Uterus (tissue), 2 donors: ENCODE results near the gene CHN2.

Experiments used
- POLR2A ChIP-seq, 2 donors: fragments of 450-650 bp; IDR thresholded peaks; one replicate each; pipeline ENCODE4 v1.6.1; 2016; ENCODE audit warnings: antibody characterized with exemption in 2 of 2, mild to moderate bottlenecking in 1 of 2, moderate library complexity in 1 of 2
- TF ChIP-seq, protein P1 (sequence below), 4 experiments: fragments of 200-600 bp in 2 of 4; fragments of 450-650 bp in 2 of 4; sonication (generic) in 2 of 4; IDR thresholded peaks; one replicate each; pipeline ENCODE4 v1.5.1; 2016 to 2019; ENCODE audit warnings: antibody characterized with exemption in 4 of 4, mild to moderate bottlenecking in 2 of 4, moderate library complexity in 1 of 4

DNA sequence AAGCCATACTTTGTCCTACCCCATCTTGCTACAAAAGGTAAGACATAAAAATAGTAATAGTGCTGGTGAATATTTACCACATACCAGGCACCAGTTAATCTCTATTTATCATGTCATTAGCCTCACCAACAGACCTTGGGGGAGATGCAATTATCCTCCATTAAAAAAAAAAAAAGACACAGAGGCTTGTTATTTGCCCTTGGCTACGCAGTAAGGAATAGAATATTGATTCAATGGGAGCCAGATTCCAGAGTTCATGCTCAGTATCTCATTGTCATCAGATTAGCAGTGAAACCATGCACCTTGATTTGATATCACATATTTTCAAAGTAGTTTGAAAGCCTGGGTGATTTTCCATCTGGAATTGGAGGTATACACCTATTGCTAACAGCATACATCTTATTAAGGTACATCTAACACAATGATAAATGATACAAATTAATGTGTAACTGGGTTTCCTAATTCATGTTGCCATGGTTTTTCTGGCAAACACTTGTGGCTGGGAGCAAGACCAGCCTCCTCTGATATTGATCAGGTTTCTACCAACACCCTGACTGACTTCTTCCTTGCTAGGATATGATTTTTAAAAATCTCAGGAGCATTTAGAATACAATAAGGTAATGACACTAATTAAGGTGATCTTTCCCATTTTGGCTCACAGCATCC, 301.9 kb downstream of the CHN2 start:
- TF ChIP-seq, protein P1, sequence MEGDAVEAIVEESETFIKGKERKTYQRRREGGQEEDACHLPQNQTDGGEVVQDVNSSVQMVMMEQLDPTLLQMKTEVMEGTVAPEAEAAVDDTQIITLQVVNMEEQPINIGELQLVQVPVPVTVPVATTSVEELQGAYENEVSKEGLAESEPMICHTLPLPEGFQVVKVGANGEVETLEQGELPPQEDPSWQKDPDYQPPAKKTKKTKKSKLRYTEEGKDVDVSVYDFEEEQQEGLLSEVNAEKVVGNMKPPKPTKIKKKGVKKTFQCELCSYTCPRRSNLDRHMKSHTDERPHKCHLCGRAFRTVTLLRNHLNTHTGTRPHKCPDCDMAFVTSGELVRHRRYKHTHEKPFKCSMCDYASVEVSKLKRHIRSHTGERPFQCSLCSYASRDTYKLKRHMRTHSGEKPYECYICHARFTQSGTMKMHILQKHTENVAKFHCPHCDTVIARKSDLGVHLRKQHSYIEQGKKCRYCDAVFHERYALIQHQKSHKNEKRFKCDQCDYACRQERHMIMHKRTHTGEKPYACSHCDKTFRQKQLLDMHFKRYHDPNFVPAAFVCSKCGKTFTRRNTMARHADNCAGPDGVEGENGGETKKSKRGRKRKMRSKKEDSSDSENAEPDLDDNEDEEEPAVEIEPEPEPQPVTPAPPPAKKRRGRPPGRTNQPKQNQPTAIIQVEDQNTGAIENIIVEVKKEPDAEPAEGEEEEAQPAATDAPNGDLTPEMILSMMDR (IDR thresholded peaks at IDR 0.05), result no peak
- TF ChIP-seq POLR2A (IDR thresholded peaks at IDR 0.05), result no peak
